Activated T-cell treated with anti-CD3 and anti-CD28 coated beads, Interleukin-2, amount 50 U/mL, for 72 hours (primary cell): ENCODE measurements around the gene CFAP74. TPM values are rescaled to one million over a fixed set of nuclear protein-coding genes. Genes with fewer than 3 reads are reported as not detected.

Experiments used
- ATAC-seq, 2 donors: fragments of 150-1000 bp; cut with Tn5 transposase; replicated peaks in 1 of 2; 2 replicates each; pipeline ENCODE4 v1.10.0; 2021; ENCODE audit warnings: moderate library complexity in 2 of 2, mild to moderate bottlenecking in 1 of 2
- DNase-seq, 2 donors: peaks; one replicate each; pipeline ENCODE4 v3.0.0; 2021 to 2022; ENCODE audit warnings: mixed read lengths in 1 of 2
- H3K27ac Mint-ChIP-seq: one replicate; pipeline ENCODE4 v1.8.0; 2022; ENCODE audit warnings: mild to moderate bottlenecking, moderate library complexity, mixed read lengths
- H3K27me3 Mint-ChIP-seq: one replicate; pipeline ENCODE4 v1.8.0; 2022; ENCODE audit warnings: low read depth, mixed read lengths
- H3K36me3 Mint-ChIP-seq, 2 donors: one replicate each; pipeline ENCODE4 v1.8.0; 2022; ENCODE audit warnings: mixed read lengths in 2 of 2, mild to moderate bottlenecking in 1 of 2; ENCODE audit not compliant: insufficient read depth in 2 of 2
- H3K4me1 Mint-ChIP-seq: one replicate; pipeline ENCODE4 v1.8.0; 2022; ENCODE audit warnings: low read depth, mixed read lengths
- H3K4me3 Mint-ChIP-seq, 2 donors: one replicate each; pipeline ENCODE4 v1.8.0; 2022; ENCODE audit warnings: mild to moderate bottlenecking in 2 of 2, mixed read lengths in 2 of 2, moderate library complexity in 2 of 2
- H3K9me3 Mint-ChIP-seq, 2 donors: one replicate each; pipeline ENCODE4 v1.8.0; 2022; ENCODE audit warnings: mixed read lengths in 2 of 2
- total RNA-seq, 2 donors: library from RNA; stranded (reverse); gene quantifications; one replicate each; pipeline ENCODE4 v1.2.3, GENCODE V29; 2022

Gene CFAP74
- total RNA-seq, 2 donors from 2014 or later = not detected

GRCh38 chr1:2022063-2022770 lies 18.6 kb upstream of the CFAP74 start:
- Mint-ChIP-seq H3K27me3 (peaks cover 30% of the 10 kb centered on the region), H3K4me1 (no peaks in the 10 kb centered on the region), H3K27ac (no peak overlapping the region), H3K9me3 (no peaks in the 10 kb centered on the region), H3K4me3 (no peak overlapping the region), H3K36me3 (no peaks in the 10 kb centered on the region)
- DNase-seq (no peak), ATAC-seq (no peak)

- DNase-seq = no peak
- H3K4me1 Mint-ChIP-seq = no peaks in the 10 kb centered on the region
- no peak overlapping the region for H3K27ac Mint-ChIP-seq
- H3K9me3 Mint-ChIP-seq = no peaks in the 10 kb centered on the region
- no peak overlapping the region for H3K4me3 Mint-ChIP-seq
- H3K36me3 Mint-ChIP-seq = no peaks in the 10 kb centered on the region
- peaks cover 37% of the 10 kb centered on the region for H3K27me3 Mint-ChIP-seq
- no peak for ATAC-seq
These were observed 18.0 kb upstream of the CFAP74 start for GRCh38 chr1:2021550-2021949.

GRCh38 chr1:2020310-2020655 lies 16.7 kb upstream of the CFAP74 start:
- Mint-ChIP-seq H3K36me3 (no peaks in the 10 kb centered on the region), H3K4me1 (no peaks in the 10 kb centered on the region), H3K4me3 (no peak overlapping the region), H3K27ac (no peak overlapping the region), H3K9me3 (no peaks in the 10 kb centered on the region), H3K27me3 (peaks cover 48% of the 10 kb centered on the region)
- DNase-seq = no peak
- ATAC-seq = no peak

- no peak overlapping the region for H3K27ac Mint-ChIP-seq
- DNase-seq = no peak
- no peaks in the 10 kb centered on the region for H3K9me3 Mint-ChIP-seq
- H3K4me1 Mint-ChIP-seq = no peaks in the 10 kb centered on the region
- ATAC-seq = peak in 1 of 2 donors; percentile 22
- no peaks in the 10 kb centered on the region for H3K36me3 Mint-ChIP-seq
- H3K4me3 Mint-ChIP-seq = no peak overlapping the region
- peaks cover 51% of the 10 kb centered on the region for H3K27me3 Mint-ChIP-seq
These were observed 16.2 kb upstream of the CFAP74 start for GRCh38 chr1:2019571-2020309.

- Mint-ChIP-seq H3K27me3 (peaks cover 56% of the 10 kb centered on the region), H3K9me3 (no peaks in the 10 kb centered on the region), H3K4me3 (peak within 1 kb of the TSS; percentile 61 to 76), H3K4me1 (no peaks in the 10 kb centered on the region), H3K36me3 (no peaks in the 10 kb centered on the region), H3K27ac (no peak within 1 kb of the TSS)
- ATAC-seq = peak; percentile 26 to 64
- peak; percentile 19 to 21 for DNase-seq
These were observed 15.6 kb upstream of the CFAP74 start, which contains the start of gene GABRD for GRCh38 chr1:2019172-2019543. TSS of gene GABRD (plus strand) at chr1:2019345. CDS start at chr1:2019424, 79 bp downstream.

GRCh38 chr1:2018217-2019171 lies 14.9 kb upstream of the CFAP74 start:
- Mint-ChIP-seq H3K27ac (no peak overlapping the region), H3K36me3 (no peaks in the 10 kb centered on the region), H3K4me1 (no peaks in the 10 kb centered on the region), H3K4me3 (peak overlapping the region; percentile 61 to 76), H3K27me3 (peaks cover 60% of the 10 kb centered on the region), H3K9me3 (no peaks in the 10 kb centered on the region)
- DNase-seq (no peak), ATAC-seq (no peak)

GRCh38 chr1:2016123-2016522 lies 12.5 kb upstream of the CFAP74 start:
- H3K4me3 Mint-ChIP-seq = no peak overlapping the region

GRCh38 chr1:2014741-2015735 lies 11.5 kb upstream of the CFAP74 start:
- Mint-ChIP-seq H3K4me3 (no peak overlapping the region), H3K27me3 (peaks cover 49% of the 10 kb centered on the region), H3K4me1 (no peaks in the 10 kb centered on the region), H3K9me3 (no peaks in the 10 kb centered on the region), H3K36me3 (no peaks in the 10 kb centered on the region), H3K27ac (no peak overlapping the region)
- ATAC-seq (no peak), DNase-seq (no peak)

More at GRCh38 chr1:2016123-2016522, 12.5 kb upstream of the CFAP74 start:
- peaks cover 58% of the 10 kb centered on the region for H3K27me3 Mint-ChIP-seq
- no peak overlapping the region for H3K27ac Mint-ChIP-seq
- H3K9me3 Mint-ChIP-seq = no peaks in the 10 kb centered on the region
- no peaks in the 10 kb centered on the region for H3K36me3 Mint-ChIP-seq
- no peaks in the 10 kb centered on the region for H3K4me1 Mint-ChIP-seq
- no peak for ATAC-seq
- no peak for DNase-seq

- Mint-ChIP-seq H3K9me3 (no peaks in the 10 kb centered on the region), H3K27ac (no peak overlapping the region)
These were observed 10.6 kb upstream of the CFAP74 start for GRCh38 chr1:2014181-2014580.

GRCh38 chr1:2009101-2010053 lies 5.8 kb upstream of the CFAP74 start:
- Mint-ChIP-seq H3K27me3 (peaks cover 19% of the 10 kb centered on the region), H3K9me3 (no peaks in the 10 kb centered on the region), H3K36me3 (no peaks in the 10 kb centered on the region), H3K4me1 (no peaks in the 10 kb centered on the region), H3K4me3 (no peak overlapping the region), H3K27ac (no peak overlapping the region)
- no peak for ATAC-seq
- no peak for DNase-seq

More at GRCh38 chr1:2014181-2014580, 10.6 kb upstream of the CFAP74 start:
- no peak overlapping the region for H3K4me3 Mint-ChIP-seq
- ATAC-seq (no peak), DNase-seq (no peak)
- H3K27me3 Mint-ChIP-seq = peaks cover 46% of the 10 kb centered on the region
- no peaks in the 10 kb centered on the region for H3K36me3 Mint-ChIP-seq
- H3K4me1 Mint-ChIP-seq = no peaks in the 10 kb centered on the region

- ATAC-seq (no peak), DNase-seq (no peak)
- H3K27ac Mint-ChIP-seq = no peak overlapping the region
- H3K4me1 Mint-ChIP-seq = no peaks in the 10 kb centered on the region
- H3K36me3 Mint-ChIP-seq = no peaks in the 10 kb centered on the region
- no peak overlapping the region for H3K4me3 Mint-ChIP-seq
- H3K27me3 Mint-ChIP-seq = peaks cover 37% of the 10 kb centered on the region
- no peaks in the 10 kb centered on the region for H3K9me3 Mint-ChIP-seq
These were observed 1.3 kb upstream of the CFAP74 start for GRCh38 chr1:2004856-2005255.
